HEK293 (cell line): ENCODE results near the gene TEX9.

Experiments used
- GLIS2 ChIP-seq: fragments of 450-650 bp; formaldehyde crosslinking; IDR thresholded peaks from 2 replicates; pipeline ENCODE4 v1.5.1; 2016; ENCODE audit warnings: missing biosample characterization, missing genetic modification characterization
- KLF7 ChIP-seq: fragments of 450-650 bp; formaldehyde crosslinking; IDR thresholded peaks from 2 replicates; pipeline ENCODE4 v1.5.1; 2016; ENCODE audit warnings: missing biosample characterization, missing genetic modification characterization, borderline replicate concordance
- MEIS1 ChIP-seq: sonication (generic); formaldehyde crosslinking; IDR thresholded peaks from 2 replicates; pipeline ENCODE4 v1.8.1; 2022; ENCODE audit warnings: missing genetic modification reagents, mild to moderate bottlenecking, borderline replicate concordance
- PRDM10 ChIP-seq: fragments of 450-650 bp; formaldehyde crosslinking; IDR thresholded peaks from 2 replicates; pipeline ENCODE4 v1.5.1; 2016; ENCODE audit warnings: missing biosample characterization, missing genetic modification characterization
- PRDM4 ChIP-seq: fragments of 450-650 bp; formaldehyde crosslinking; IDR thresholded peaks from 2 replicates; pipeline ENCODE4 v1.5.1; 2017; ENCODE audit warnings: missing biosample characterization, missing genetic modification characterization
- SP3 ChIP-seq: fragments of 450-650 bp; formaldehyde crosslinking; IDR thresholded peaks from 2 replicates; pipeline ENCODE4 v1.5.1; 2016; ENCODE audit warnings: missing biosample characterization, missing genetic modification characterization
- SP7 ChIP-seq: fragments of 450-650 bp; formaldehyde crosslinking; IDR thresholded peaks from 2 replicates; pipeline ENCODE4 v1.5.1; 2016; ENCODE audit warnings: missing biosample characterization, missing genetic modification characterization
- TCF7L2 ChIP-seq: IDR thresholded peaks from 2 replicates; pipeline ENCODE4 v1.6.1; 2011; ENCODE audit warnings: low read depth, mild to moderate bottlenecking, inconsistent platforms, low read length, moderate library complexity, borderline replicate concordance
- ZBTB17 ChIP-seq: fragments of 450-650 bp; formaldehyde crosslinking; IDR thresholded peaks from 2 replicates; pipeline ENCODE4 v1.5.1; 2016; ENCODE audit warnings: missing biosample characterization, missing genetic modification characterization
- ZBTB48 ChIP-seq: fragments of 450-650 bp; formaldehyde crosslinking; IDR thresholded peaks from 2 replicates; pipeline ENCODE4 v1.5.1; 2016; ENCODE audit warnings: missing biosample characterization, missing genetic modification characterization
- ZEB2 ChIP-seq: fragments of 450-650 bp; formaldehyde crosslinking; IDR thresholded peaks from 2 replicates; pipeline ENCODE4 v1.5.1; 2016; ENCODE audit warnings: missing biosample characterization, missing genetic modification characterization
- ZNF114 ChIP-seq: fragments of 450-650 bp; formaldehyde crosslinking; IDR thresholded peaks from 2 replicates; pipeline ENCODE4 v1.5.0; 2017; ENCODE audit warnings: missing biosample characterization, missing genetic modification characterization
- ZNF132 ChIP-seq: fragments of 450-650 bp; formaldehyde crosslinking; IDR thresholded peaks from 2 replicates; pipeline ENCODE4 v1.5.1; 2017; ENCODE audit warnings: missing biosample characterization, missing genetic modification characterization, borderline replicate concordance
- ZNF19 ChIP-seq: fragments of 450-650 bp; formaldehyde crosslinking; IDR thresholded peaks from 2 replicates; pipeline ENCODE4; 2016; ENCODE audit warnings: missing biosample characterization, missing genetic modification characterization, low read depth
- ZNF324 ChIP-seq: fragments of 450-650 bp; formaldehyde crosslinking; IDR thresholded peaks from 2 replicates; pipeline ENCODE4 v1.5.1; 2016; ENCODE audit warnings: missing biosample characterization, missing genetic modification characterization
- ZNF335 ChIP-seq: fragments of 450-650 bp; formaldehyde crosslinking; conservative IDR thresholded peaks from 2 replicates; pipeline ENCODE4 v1.5.1; 2016; ENCODE audit warnings: missing biosample characterization, missing genetic modification characterization
- ZNF341 ChIP-seq: fragments of 450-650 bp; formaldehyde crosslinking; IDR thresholded peaks from 2 replicates; pipeline ENCODE4; 2016; ENCODE audit warnings: low read depth, missing biosample characterization, missing genetic modification characterization
- ZNF391 ChIP-seq: fragments of 450-650 bp; formaldehyde crosslinking; IDR thresholded peaks from 2 replicates; pipeline ENCODE4 v1.5.1; 2016; ENCODE audit warnings: low read depth, missing biosample characterization, missing genetic modification characterization, borderline replicate concordance
- ZNF561 ChIP-seq: fragments of 450-650 bp; IDR thresholded peaks from 2 replicates; pipeline ENCODE4 v1.5.1; 2018; ENCODE audit warnings: missing biosample characterization, missing genetic modification characterization, borderline replicate concordance
- ZNF600 ChIP-seq: fragments of 450-650 bp; formaldehyde crosslinking; IDR thresholded peaks from 2 replicates; pipeline ENCODE4 v1.5.1; 2016; ENCODE audit warnings: missing biosample characterization, missing genetic modification characterization
- ZNF76 ChIP-seq: fragments of 450-650 bp; formaldehyde crosslinking; IDR thresholded peaks from 2 replicates; pipeline ENCODE4; 2016; ENCODE audit warnings: low read depth, missing biosample characterization, missing genetic modification characterization, borderline replicate concordance
- ZNF777 ChIP-seq: fragments of 450-650 bp; formaldehyde crosslinking; IDR thresholded peaks from 2 replicates; pipeline ENCODE4 v1.5.1; 2017; ENCODE audit warnings: missing biosample characterization, missing genetic modification characterization, borderline replicate concordance
- ZSCAN23 ChIP-seq: fragments of 450-650 bp; formaldehyde crosslinking; IDR thresholded peaks from 2 replicates; pipeline ENCODE4 v1.5.1; 2016; ENCODE audit warnings: missing biosample characterization, missing genetic modification characterization
- ZSCAN30 ChIP-seq: fragments of 450-650 bp; IDR thresholded peaks from 2 replicates; pipeline ENCODE4 v1.5.1; 2018; ENCODE audit warnings: missing biosample characterization, mild to moderate bottlenecking, missing genetic modification characterization, moderate library complexity
- TF ChIP-seq, protein P1 (sequence below): fragments of 450-650 bp; formaldehyde crosslinking; IDR thresholded peaks from 2 replicates; pipeline ENCODE4 v1.5.1; 2016; ENCODE audit warnings: missing biosample characterization, missing genetic modification characterization
- TF ChIP-seq, protein P2 (sequence below): fragments of 450-650 bp; formaldehyde crosslinking; IDR thresholded peaks from 2 replicates; pipeline ENCODE4 v1.5.1; 2016; ENCODE audit warnings: missing biosample characterization, missing genetic modification characterization
- TF ChIP-seq, protein P3 (sequence below): fragments of 450-650 bp; formaldehyde crosslinking; optimal IDR thresholded peaks from 2 replicates; pipeline ENCODE3; 2016; ENCODE audit warnings: missing biosample characterization, mild to moderate bottlenecking, missing genetic modification characterization

Gene TEX9

DNA sequence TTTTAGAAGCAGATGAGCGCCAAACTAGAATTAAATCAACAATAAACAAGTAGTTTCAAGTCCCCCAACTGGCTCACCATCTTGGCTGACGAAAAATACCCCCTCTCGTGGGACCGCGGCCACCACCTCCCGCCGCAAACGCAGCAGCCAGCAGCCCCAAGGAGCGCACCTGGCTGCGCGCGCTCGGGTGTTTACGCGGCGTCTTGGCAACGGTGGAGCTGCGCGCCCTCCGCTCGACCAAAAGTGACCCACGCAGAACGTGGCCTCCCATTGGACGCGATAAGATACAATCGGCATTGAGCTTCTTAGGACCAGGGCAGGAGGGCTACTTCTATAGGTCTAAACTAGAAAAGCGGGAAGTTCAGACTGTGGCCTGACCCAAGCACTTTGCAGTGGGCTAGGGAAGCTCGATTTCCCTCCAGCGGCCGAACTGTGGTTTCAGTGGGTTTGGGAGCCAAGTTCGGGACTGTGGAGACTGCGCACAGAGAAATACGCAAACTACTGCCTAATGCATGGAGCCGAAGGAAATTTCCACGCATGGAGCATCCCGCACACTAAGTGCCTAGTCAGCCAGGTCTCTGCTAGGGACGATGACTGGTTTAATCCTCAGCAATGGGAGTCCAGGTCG is 99.8 kb downstream of the TEX9 start, which contains the start of gene MNS1 (continued):
- TF ChIP-seq PRDM4 (tag by site-specific recombination), result peak; percentile 96; the same call in 1 of the 2 replicates
- peak; percentile 99 for TF ChIP-seq ZSCAN30 (tag by site-specific recombination)
- TF ChIP-seq GLIS2 (tag by site-specific recombination), result peak; percentile 65
- no peak for TF ChIP-seq TCF7L2
- TF ChIP-seq ZNF132 (tag by site-specific recombination), result no peak
- no peak for TF ChIP-seq ZNF777
- peak; percentile 45; the same call in 1 of the 2 replicates for TF ChIP-seq ZBTB48 (tag by site-specific recombination)
- no peak for TF ChIP-seq ZSCAN23 (tag by site-specific recombination)
- peak; percentile 53; the same call in 1 of the 2 replicates for TF ChIP-seq ZNF76 (tag by site-specific recombination)
- TF ChIP-seq ZNF335 (tag by site-specific recombination), result peak; percentile 38
- TF ChIP-seq ZNF324 (tag by site-specific recombination), result 0 out of 2 replicates have a peak, but pooled peaks have one; percentile 37
- TF ChIP-seq, protein P1, sequence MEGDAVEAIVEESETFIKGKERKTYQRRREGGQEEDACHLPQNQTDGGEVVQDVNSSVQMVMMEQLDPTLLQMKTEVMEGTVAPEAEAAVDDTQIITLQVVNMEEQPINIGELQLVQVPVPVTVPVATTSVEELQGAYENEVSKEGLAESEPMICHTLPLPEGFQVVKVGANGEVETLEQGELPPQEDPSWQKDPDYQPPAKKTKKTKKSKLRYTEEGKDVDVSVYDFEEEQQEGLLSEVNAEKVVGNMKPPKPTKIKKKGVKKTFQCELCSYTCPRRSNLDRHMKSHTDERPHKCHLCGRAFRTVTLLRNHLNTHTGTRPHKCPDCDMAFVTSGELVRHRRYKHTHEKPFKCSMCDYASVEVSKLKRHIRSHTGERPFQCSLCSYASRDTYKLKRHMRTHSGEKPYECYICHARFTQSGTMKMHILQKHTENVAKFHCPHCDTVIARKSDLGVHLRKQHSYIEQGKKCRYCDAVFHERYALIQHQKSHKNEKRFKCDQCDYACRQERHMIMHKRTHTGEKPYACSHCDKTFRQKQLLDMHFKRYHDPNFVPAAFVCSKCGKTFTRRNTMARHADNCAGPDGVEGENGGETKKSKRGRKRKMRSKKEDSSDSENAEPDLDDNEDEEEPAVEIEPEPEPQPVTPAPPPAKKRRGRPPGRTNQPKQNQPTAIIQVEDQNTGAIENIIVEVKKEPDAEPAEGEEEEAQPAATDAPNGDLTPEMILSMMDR (tag by site-specific recombination), result peak; percentile 14; the same call in 1 of the 2 replicates
- peak; percentile 26; the same call in 1 of the 2 replicates for TF ChIP-seq SP3 (tag by site-specific recombination)
- no peak for TF ChIP-seq KLF7
- no peak for TF ChIP-seq ZNF391 (tag by site-specific recombination)
- TF ChIP-seq ZNF19 (tag by site-specific recombination), result no peak
- peak; percentile 26; the same call in 1 of the 2 replicates for TF ChIP-seq SP7
- TF ChIP-seq ZNF341 (tag by site-specific recombination), result peak; percentile 98
- no peak for TF ChIP-seq MEIS1 (CRISPR knock-in tag)
- TF ChIP-seq ZNF561 (tag by site-specific recombination), result 0 out of 2 replicates have a peak, but pooled peaks have one; percentile 55
- TF ChIP-seq PRDM10, result peak; percentile 97
- no peak for TF ChIP-seq ZNF114
- 0 out of 2 replicates have a peak, but pooled peaks have one; percentile 31 for TF ChIP-seq ZNF600
- peak; percentile 58; the same call in 1 of the 2 replicates for TF ChIP-seq ZEB2 (tag by site-specific recombination)
- TF ChIP-seq ZBTB17 (tag by site-specific recombination), result peak; percentile 65
- TF ChIP-seq, protein P2, sequence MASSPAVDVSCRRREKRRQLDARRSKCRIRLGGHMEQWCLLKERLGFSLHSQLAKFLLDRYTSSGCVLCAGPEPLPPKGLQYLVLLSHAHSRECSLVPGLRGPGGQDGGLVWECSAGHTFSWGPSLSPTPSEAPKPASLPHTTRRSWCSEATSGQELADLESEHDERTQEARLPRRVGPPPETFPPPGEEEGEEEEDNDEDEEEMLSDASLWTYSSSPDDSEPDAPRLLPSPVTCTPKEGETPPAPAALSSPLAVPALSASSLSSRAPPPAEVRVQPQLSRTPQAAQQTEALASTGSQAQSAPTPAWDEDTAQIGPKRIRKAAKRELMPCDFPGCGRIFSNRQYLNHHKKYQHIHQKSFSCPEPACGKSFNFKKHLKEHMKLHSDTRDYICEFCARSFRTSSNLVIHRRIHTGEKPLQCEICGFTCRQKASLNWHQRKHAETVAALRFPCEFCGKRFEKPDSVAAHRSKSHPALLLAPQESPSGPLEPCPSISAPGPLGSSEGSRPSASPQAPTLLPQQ (tag by site-specific recombination), result peak; percentile 56; the same call in 1 of the 2 replicates
- TF ChIP-seq, protein P3, sequence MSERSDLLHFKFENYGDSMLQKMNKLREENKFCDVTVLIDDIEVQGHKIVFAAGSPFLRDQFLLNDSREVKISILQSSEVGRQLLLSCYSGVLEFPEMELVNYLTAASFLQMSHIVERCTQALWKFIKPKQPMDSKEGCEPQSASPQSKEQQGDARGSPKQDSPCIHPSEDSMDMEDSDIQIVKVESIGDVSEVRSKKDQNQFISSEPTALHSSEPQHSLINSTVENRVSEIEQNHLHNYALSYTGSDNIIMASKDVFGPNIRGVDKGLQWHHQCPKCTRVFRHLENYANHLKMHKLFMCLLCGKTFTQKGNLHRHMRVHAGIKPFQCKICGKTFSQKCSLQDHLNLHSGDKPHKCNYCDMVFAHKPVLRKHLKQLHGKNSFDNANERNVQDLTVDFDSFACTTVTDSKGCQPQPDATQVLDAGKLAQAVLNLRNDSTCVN, result peak; percentile 81
